Liver (tissue), 3 donors: ENCODE results near the gene P2RY12.

Experiments
- ATF3 ChIP-seq: IDR thresholded peaks from 2 replicates; pipeline ENCODE4 v1.6.1; 2016; ENCODE audit warnings: antibody characterized with exemption
- CTCF ChIP-seq: fragments of 150-350 bp; IDR thresholded peaks from 2 replicates; pipeline ENCODE4 v1.5.1; 2017; ENCODE audit warnings: improper control_type of control experiment, low read depth, low read length; ENCODE audit not compliant: missing input control
- EGR1 ChIP-seq, 2 donors: IDR thresholded peaks; 2 replicates each; pipeline ENCODE4 v1.6.1; 2016 to 2018; ENCODE audit warnings: antibody characterized with exemption in 2 of 2, low read depth in 2 of 2
- FOXA1 ChIP-seq: IDR thresholded peaks from 2 replicates; pipeline ENCODE4 v1.6.1; 2016; ENCODE audit warnings: antibody characterized with exemption
- HNF4A ChIP-seq, 2 donors: conservative IDR thresholded peaks; 2 replicates each; pipeline ENCODE4 v1.6.1; 2016; ENCODE audit warnings: antibody characterized with exemption in 2 of 2, mild to moderate bottlenecking in 2 of 2
- MAX ChIP-seq: IDR thresholded peaks from 2 replicates; pipeline ENCODE4 v1.6.1; 2016; ENCODE audit warnings: antibody characterized with exemption
- REST ChIP-seq: IDR thresholded peaks from 2 replicates; pipeline ENCODE4 v1.6.1; 2016; ENCODE audit warnings: antibody characterized with exemption, mild to moderate bottlenecking
- RXRA ChIP-seq, 2 donors: IDR thresholded peaks; 2 replicates each; pipeline ENCODE4 v1.6.1; 2017 to 2018; ENCODE audit warnings: antibody characterized with exemption in 2 of 2, mild to moderate bottlenecking in 1 of 2
- SP1 ChIP-seq: IDR thresholded peaks from 2 replicates; pipeline ENCODE4 v1.6.1; 2018; ENCODE audit warnings: antibody characterized with exemption, mild to moderate bottlenecking
- TAF1 ChIP-seq: conservative IDR thresholded peaks from 2 replicates; pipeline ENCODE4 v1.6.1; 2016; ENCODE audit warnings: antibody characterized with exemption, mild to moderate bottlenecking
- YY1 ChIP-seq: IDR thresholded peaks from 2 replicates; pipeline ENCODE4 v1.6.1; 2016; ENCODE audit warnings: antibody characterized with exemption, mild to moderate bottlenecking
- ZBTB33 ChIP-seq: IDR thresholded peaks from 2 replicates; pipeline ENCODE4 v1.6.1; 2016; ENCODE audit warnings: antibody characterized with exemption
- donor health status: healthy.
- donor health status: healthy.

- TF ChIP-seq CTCF (no peak), MAX (no peak), TAF1 (no peak), SP1 (no peak), YY1 (no peak), RXRA (IDR thresholded peaks at IDR 0.05) (no peak), REST (no peak), ZBTB33 (no peak), ATF3 (no peak), HNF4A (conservative IDR thresholded peaks at IDR 0.05) (no peak), EGR1 (IDR thresholded peaks at IDR 0.05; ENCODE audit: low read depth in 2 of 2) (no peak), FOXA1 (no peak)
Measured at GRCh38 chr3:151309566-151309965, 75.0 kb downstream of the P2RY12 start.
